Body of pancreas (tissue), 4 donors: ENCODE results near the gene SIPA1.
A peak's percentile ranks its signal among the peaks of the same experiment; 100 is the strongest.

ENCODE experiments used
- CTCF ChIP-seq, 7 experiments: fragments of 450-650 bp in 4 of 7; fragments of 200-600 bp in 3 of 7; sonication (generic) in 3 of 7; IDR thresholded peaks; one replicate each; pipeline ENCODE4 v1.5.1; 2016 to 2019; ENCODE audit warnings: antibody characterized with exemption in 7 of 7
- POLR2A ChIP-seq, 3 donors: fragments of 450-650 bp; IDR thresholded peaks; one replicate each; pipeline ENCODE4 v1.6.1; 2016; ENCODE audit warnings: antibody characterized with exemption in 3 of 3, mild to moderate bottlenecking in 2 of 3

DNA sequence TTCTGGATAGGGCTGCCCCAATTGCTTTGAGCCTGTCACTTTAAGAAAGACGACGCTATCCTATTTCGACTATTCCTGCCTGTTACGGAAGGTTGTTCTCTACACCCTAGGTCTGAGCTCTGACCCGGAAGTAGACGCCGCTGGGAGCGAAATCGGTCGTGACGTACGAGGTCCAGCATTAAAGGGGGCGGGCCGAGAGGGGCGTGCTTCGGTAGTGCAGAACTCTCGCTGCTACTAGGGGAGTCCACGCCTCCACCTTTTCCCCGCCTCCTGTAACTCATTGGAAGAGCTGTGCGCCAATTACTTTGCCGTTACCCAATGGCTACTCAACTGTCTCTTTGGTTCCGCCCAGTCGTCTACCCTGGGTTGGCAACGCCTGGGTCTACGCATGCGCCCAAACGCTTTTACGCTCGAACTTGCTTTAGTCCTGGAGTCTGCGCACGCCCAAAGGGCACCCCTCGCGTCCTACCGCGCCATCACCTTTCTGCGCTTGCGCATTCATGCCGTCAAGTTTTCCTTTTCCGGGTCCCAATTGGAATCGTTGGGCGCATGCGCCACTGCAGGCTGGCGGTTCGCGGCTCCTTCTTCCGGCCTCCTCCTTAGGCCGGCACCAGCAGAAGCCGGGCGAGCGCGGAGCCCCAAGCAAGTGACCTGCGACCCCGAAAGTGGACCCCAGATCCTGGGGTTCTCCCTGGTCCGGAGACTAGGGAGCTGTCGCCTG is 22.5 kb upstream of the SIPA1 start, which contains the start of gene PCNX3:
- peak in 2 of 3 donors; percentile 65 to 76 for TF ChIP-seq POLR2A (IDR thresholded peaks at IDR 0.05)
- peak in 1 of 7 experiments; percentile 28 for TF ChIP-seq CTCF (IDR thresholded peaks at IDR 0.05)
